ENCODE measurements around the gene PPM1K.
"Not testable (repeated sequence)": the region's sequence is repeated elsewhere in the genome, so short reads cannot be mapped to it uniquely, and the experiment has no call there.

PPM1K gene

GRCh38 chr4:88284439-88285234, at the start of gene PPM1K:
TSS of gene PPM1K (minus strand) at chr4:88284561. CDS start at chr4:88278583, 5,978 bp downstream.
- H3K4me3 ChIP-seq (ENCODE audit: low read length in 2 of 2) = peak within 1 kb of the TSS; percentile 87 to 95
- no peaks in the 10 kb centered on the region for H3K27me3 ChIP-seq (ENCODE audit: control insufficient read depth in 2 of 2, insufficient read depth in 2 of 2, low read length in 2 of 2)
- H3K36me3 ChIP-seq (ENCODE audit: control insufficient read depth in 2 of 2, insufficient read depth in 2 of 2, low read length in 2 of 2) = no peaks in the 10 kb centered on the region
- H3K9ac ChIP-seq (ENCODE audit: low read depth in 1 of 2, low read length in 2 of 2) = peak within 1 kb of the TSS; percentile 89 to 91
- H3K9me3 ChIP-seq (ENCODE audit: control insufficient read depth in 2 of 2, low read length in 2 of 2) = no peaks in the 10 kb centered on the region
- peaks cover 14 to 15% of the 10 kb centered on the region in 2 donors for H3K4me1 ChIP-seq (ENCODE audit: control insufficient read depth in 2 of 2, insufficient read depth in 2 of 2, low read length in 2 of 2)
- peak within 1 kb of the TSS; percentile 96 to 97 for H3K27ac ChIP-seq (ENCODE audit: low read depth in 2 of 2, low read length in 2 of 2)

DNA sequence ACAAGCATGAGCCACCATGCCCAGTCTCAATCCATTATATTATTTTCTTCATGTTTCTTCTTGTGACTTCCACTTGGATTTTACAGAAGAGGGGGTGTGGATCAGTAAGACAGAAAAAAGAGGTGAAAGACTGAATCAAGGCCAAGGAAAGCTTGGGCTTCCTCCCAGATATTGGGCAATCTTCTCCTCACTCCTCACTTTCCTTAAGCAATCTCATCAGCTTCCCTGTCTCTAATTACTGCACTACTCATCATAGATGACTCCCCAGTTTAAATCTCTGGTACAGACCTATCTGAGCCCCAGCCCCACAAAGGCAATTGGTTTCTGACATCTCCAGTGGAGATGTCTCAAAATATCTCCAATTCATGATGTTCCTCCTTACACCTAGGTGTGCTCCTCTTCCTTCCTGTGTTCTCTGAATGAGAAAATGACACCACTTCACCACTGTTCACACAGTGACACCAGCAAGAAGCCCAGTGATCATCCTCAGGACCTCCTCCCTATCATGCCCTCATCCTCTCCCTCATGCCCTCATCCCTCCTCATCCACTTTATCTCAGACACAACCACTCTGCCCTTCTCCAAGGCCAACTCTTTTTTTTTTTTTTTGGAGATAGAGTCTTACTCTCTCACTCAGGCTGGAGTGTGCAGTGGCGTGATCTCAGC, 49.5 kb upstream of the PPM1K start:
- no peaks in the 10 kb centered on the region for H3K4me1 ChIP-seq (ENCODE audit: control insufficient read depth in 2 of 2, insufficient read depth in 2 of 2, low read length in 2 of 2)
- no peaks in the 10 kb centered on the region for H3K36me3 ChIP-seq (ENCODE audit: control insufficient read depth in 2 of 2, insufficient read depth in 2 of 2, low read length in 2 of 2)
- H3K9me3 ChIP-seq (ENCODE audit: control insufficient read depth in 2 of 2, low read length in 2 of 2) = no peaks in the 10 kb centered on the region
- no peak overlapping the region for H3K27ac ChIP-seq (ENCODE audit: low read depth in 2 of 2, low read length in 2 of 2)
- no peak overlapping the region for H3K4me3 ChIP-seq (ENCODE audit: low read length in 2 of 2)
- H3K27me3 ChIP-seq (ENCODE audit: control insufficient read depth in 2 of 2, insufficient read depth in 2 of 2, low read length in 2 of 2) = no peaks in the 10 kb centered on the region
- no peak overlapping the region for H3K9ac ChIP-seq (ENCODE audit: low read depth in 1 of 2, low read length in 2 of 2)

DNA sequence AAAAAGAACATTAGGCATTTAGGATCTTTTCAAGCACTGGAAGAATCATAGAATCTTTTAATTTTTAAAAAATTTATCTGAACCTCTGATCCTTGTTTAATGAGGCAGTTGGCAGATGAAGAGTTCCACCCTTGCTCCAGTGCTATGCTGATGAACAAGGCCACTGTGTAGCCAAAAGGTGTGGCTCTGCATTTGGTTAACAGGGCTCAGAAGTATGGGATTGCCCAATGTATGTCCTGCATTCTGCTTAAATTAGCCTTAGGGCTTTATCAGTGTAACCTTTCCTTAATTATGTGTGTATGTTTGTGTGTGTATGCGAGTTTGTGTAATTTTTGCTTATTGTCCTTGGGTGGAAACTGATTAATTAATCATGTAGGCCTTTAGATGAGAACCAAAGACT, 43.3 kb upstream of the PPM1K start:
- no peak overlapping the region for H3K27ac ChIP-seq (ENCODE audit: low read depth in 2 of 2, low read length in 2 of 2)
- no peaks in the 10 kb centered on the region for H3K27me3 ChIP-seq (ENCODE audit: control insufficient read depth in 2 of 2, insufficient read depth in 2 of 2, low read length in 2 of 2)
- H3K36me3 ChIP-seq (ENCODE audit: control insufficient read depth in 2 of 2, insufficient read depth in 2 of 2, low read length in 2 of 2) = no peaks in the 10 kb centered on the region
- no peaks in the 10 kb centered on the region for H3K4me1 ChIP-seq (ENCODE audit: control insufficient read depth in 2 of 2, insufficient read depth in 2 of 2, low read length in 2 of 2)
- H3K9ac ChIP-seq (ENCODE audit: low read depth in 1 of 2, low read length in 2 of 2) = no peak overlapping the region
- H3K9me3 ChIP-seq (ENCODE audit: control insufficient read depth in 2 of 2, low read length in 2 of 2) = no peaks in the 10 kb centered on the region
- H3K4me3 ChIP-seq (ENCODE audit: low read length in 2 of 2) = no peak overlapping the region

DNA sequence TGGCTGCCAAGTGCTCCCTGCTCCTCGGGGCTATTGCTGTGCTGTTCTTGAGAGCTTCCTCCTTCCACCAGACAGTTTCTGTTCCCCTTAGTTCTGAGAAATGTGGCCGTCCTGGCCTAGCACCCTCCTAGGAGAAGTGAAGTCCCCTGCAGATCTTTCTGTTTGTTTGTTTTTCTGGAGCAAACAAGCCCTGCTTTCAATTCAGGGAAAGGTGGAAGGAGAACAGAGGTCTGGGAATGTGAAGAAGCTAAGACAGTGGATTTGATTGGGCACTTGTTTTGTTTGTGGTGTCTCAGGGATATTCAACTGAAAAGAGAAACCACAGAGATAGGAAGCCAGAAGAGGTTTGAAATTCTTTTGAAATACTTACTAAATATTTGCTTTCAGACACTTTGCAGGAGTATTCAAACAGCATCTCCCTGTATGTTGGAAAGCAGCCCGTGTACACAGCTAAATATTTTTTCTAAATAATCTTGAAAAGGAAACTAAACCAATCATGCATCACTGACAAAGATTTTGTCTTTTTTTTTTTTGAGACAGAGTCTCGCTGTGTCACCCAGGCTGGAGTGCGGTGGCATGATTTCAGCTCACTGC, 36.5 kb upstream of the PPM1K start:
- H3K4me1 ChIP-seq (ENCODE audit: control insufficient read depth in 2 of 2, insufficient read depth in 2 of 2, low read length in 2 of 2) = no peaks in the 10 kb centered on the region
- no peaks in the 10 kb centered on the region for H3K36me3 ChIP-seq (ENCODE audit: control insufficient read depth in 2 of 2, insufficient read depth in 2 of 2, low read length in 2 of 2)
- peak overlapping the region in 1 of 2 donors; percentile 58 for H3K27ac ChIP-seq (ENCODE audit: low read depth in 2 of 2, low read length in 2 of 2)
- no peaks in the 10 kb centered on the region for H3K27me3 ChIP-seq (ENCODE audit: control insufficient read depth in 2 of 2, insufficient read depth in 2 of 2, low read length in 2 of 2)
- H3K9me3 ChIP-seq (ENCODE audit: control insufficient read depth in 2 of 2, low read length in 2 of 2) = no peaks in the 10 kb centered on the region
- peak overlapping the region in 1 of 2 donors; percentile 41 for H3K4me3 ChIP-seq (ENCODE audit: low read length in 2 of 2)
- no peak overlapping the region for H3K9ac ChIP-seq (ENCODE audit: low read depth in 1 of 2, low read length in 2 of 2)

GRCh38 chr4:88320224-88320779, 35.9 kb upstream of the PPM1K start:
- Histone ChIP-seq H3K36me3 (ENCODE audit: control insufficient read depth in 2 of 2, insufficient read depth in 2 of 2, low read length in 2 of 2) (no peaks in the 10 kb centered on the region), H3K27ac (ENCODE audit: low read depth in 2 of 2, low read length in 2 of 2) (peak overlapping the region in 1 of 2 donors; percentile 58), H3K9ac (ENCODE audit: low read depth in 1 of 2, low read length in 2 of 2) (no peak overlapping the region), H3K4me3 (ENCODE audit: low read length in 2 of 2) (peak overlapping the region in 1 of 2 donors; percentile 41), H3K9me3 (ENCODE audit: control insufficient read depth in 2 of 2, low read length in 2 of 2) (no peaks in the 10 kb centered on the region), H3K27me3 (ENCODE audit: control insufficient read depth in 2 of 2, insufficient read depth in 2 of 2, low read length in 2 of 2) (no peaks in the 10 kb centered on the region), H3K4me1 (ENCODE audit: control insufficient read depth in 2 of 2, insufficient read depth in 2 of 2, low read length in 2 of 2) (no peaks in the 10 kb centered on the region)

- Histone ChIP-seq H3K9me3 (ENCODE audit: control insufficient read depth in 2 of 2, low read length in 2 of 2) (no peaks in the 10 kb centered on the region), H3K9ac (ENCODE audit: low read depth in 1 of 2, low read length in 2 of 2) (no peak overlapping the region), H3K27ac (ENCODE audit: low read depth in 2 of 2, low read length in 2 of 2) (no peak overlapping the region)
Measured at GRCh38 chr4:88318751-88319350, 34.5 kb upstream of the PPM1K start.

GRCh38 chr4:88315460-88316017, 31.2 kb upstream of the PPM1K start:
- Histone ChIP-seq H3K4me3 (ENCODE audit: low read length in 2 of 2) (no peak overlapping the region), H3K27me3 (ENCODE audit: control insufficient read depth in 2 of 2, insufficient read depth in 2 of 2, low read length in 2 of 2) (no peaks in the 10 kb centered on the region), H3K36me3 (ENCODE audit: control insufficient read depth in 2 of 2, insufficient read depth in 2 of 2, low read length in 2 of 2) (no peaks in the 10 kb centered on the region), H3K27ac (ENCODE audit: low read depth in 2 of 2, low read length in 2 of 2) (no peak overlapping the region), H3K4me1 (ENCODE audit: control insufficient read depth in 2 of 2, insufficient read depth in 2 of 2, low read length in 2 of 2) (no peaks in the 10 kb centered on the region), H3K9me3 (ENCODE audit: control insufficient read depth in 2 of 2, low read length in 2 of 2) (no peaks in the 10 kb centered on the region), H3K9ac (ENCODE audit: low read depth in 1 of 2, low read length in 2 of 2) (no peak overlapping the region)

More at GRCh38 chr4:88318751-88319350, 34.5 kb upstream of the PPM1K start:
- Histone ChIP-seq H3K27me3 (ENCODE audit: control insufficient read depth in 2 of 2, insufficient read depth in 2 of 2, low read length in 2 of 2) (no peaks in the 10 kb centered on the region), H3K4me1 (ENCODE audit: control insufficient read depth in 2 of 2, insufficient read depth in 2 of 2, low read length in 2 of 2) (no peaks in the 10 kb centered on the region), H3K36me3 (ENCODE audit: control insufficient read depth in 2 of 2, insufficient read depth in 2 of 2, low read length in 2 of 2) (no peaks in the 10 kb centered on the region), H3K4me3 (ENCODE audit: low read length in 2 of 2) (no peak overlapping the region)

- not testable (repeated sequence) for H3K4me3 ChIP-seq (ENCODE audit: low read length in 2 of 2); H3K36me3 ChIP-seq (ENCODE audit: control insufficient read depth in 2 of 2, insufficient read depth in 2 of 2, low read length in 2 of 2); H3K27me3 ChIP-seq (ENCODE audit: control insufficient read depth in 2 of 2, insufficient read depth in 2 of 2, low read length in 2 of 2); H3K27ac ChIP-seq (ENCODE audit: low read depth in 2 of 2, low read length in 2 of 2); H3K4me1 ChIP-seq (ENCODE audit: control insufficient read depth in 2 of 2, insufficient read depth in 2 of 2, low read length in 2 of 2); H3K9ac ChIP-seq (ENCODE audit: low read depth in 1 of 2, low read length in 2 of 2); H3K9me3 ChIP-seq (ENCODE audit: control insufficient read depth in 2 of 2, low read length in 2 of 2)
Measured at GRCh38 chr4:88313088-88313624, 28.8 kb upstream of the PPM1K start.

GRCh38 chr4:88308587-88308986, 24.2 kb upstream of the PPM1K start:
- Histone ChIP-seq H3K27me3 (ENCODE audit: control insufficient read depth in 2 of 2, insufficient read depth in 2 of 2, low read length in 2 of 2) (no peaks in the 10 kb centered on the region), H3K9me3 (ENCODE audit: control insufficient read depth in 2 of 2, low read length in 2 of 2) (no peaks in the 10 kb centered on the region), H3K36me3 (ENCODE audit: control insufficient read depth in 2 of 2, insufficient read depth in 2 of 2, low read length in 2 of 2) (no peaks in the 10 kb centered on the region), H3K27ac (ENCODE audit: low read depth in 2 of 2, low read length in 2 of 2) (no peak overlapping the region), H3K4me1 (ENCODE audit: control insufficient read depth in 2 of 2, insufficient read depth in 2 of 2, low read length in 2 of 2) (no peaks in the 10 kb centered on the region), H3K4me3 (ENCODE audit: low read length in 2 of 2) (no peak overlapping the region), H3K9ac (ENCODE audit: low read depth in 1 of 2, low read length in 2 of 2) (no peak overlapping the region)
